ENCODE measurements around the gene TBC1D1. TPM values are rescaled to one million over a fixed set of nuclear protein-coding genes. Genes with fewer than 3 reads are reported as not detected.

Gene TBC1D1
- total RNA-seq, 2 donors from 2014 or later, result 139 to 220 TPM

DNA sequence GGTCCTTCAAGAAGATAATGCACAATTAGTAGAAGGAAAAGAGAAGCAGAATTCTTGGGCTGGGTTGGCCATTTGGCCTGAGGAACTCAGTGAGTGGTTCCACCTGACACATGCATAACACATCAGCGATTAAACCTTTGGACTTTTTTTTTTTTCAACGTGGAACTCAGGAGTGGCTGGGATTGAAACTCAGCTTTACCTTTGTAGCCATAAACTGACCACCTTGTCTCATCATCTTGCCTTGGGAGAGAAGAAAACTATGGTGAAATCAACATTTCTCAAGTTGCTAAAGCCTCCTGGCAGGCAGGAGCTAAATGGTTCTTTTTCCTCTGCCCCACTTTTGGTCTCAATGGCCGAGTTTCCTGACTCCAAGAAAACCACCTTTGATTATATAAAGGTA, 85.6 kb downstream of the TBC1D1 start:
- peaks cover 0 to 34% of the 10 kb centered on the region in 2 donors for H3K4me1 ChIP-seq
- peak overlapping the region; percentile 97 to 99 for H3K27ac ChIP-seq
- no peaks in the 10 kb centered on the region for H3K36me3 ChIP-seq
- no peaks in the 10 kb centered on the region for H3K9me3 ChIP-seq
- DNase-seq (ENCODE audit: low spot score), result no peak
- TF ChIP-seq, protein P1, sequence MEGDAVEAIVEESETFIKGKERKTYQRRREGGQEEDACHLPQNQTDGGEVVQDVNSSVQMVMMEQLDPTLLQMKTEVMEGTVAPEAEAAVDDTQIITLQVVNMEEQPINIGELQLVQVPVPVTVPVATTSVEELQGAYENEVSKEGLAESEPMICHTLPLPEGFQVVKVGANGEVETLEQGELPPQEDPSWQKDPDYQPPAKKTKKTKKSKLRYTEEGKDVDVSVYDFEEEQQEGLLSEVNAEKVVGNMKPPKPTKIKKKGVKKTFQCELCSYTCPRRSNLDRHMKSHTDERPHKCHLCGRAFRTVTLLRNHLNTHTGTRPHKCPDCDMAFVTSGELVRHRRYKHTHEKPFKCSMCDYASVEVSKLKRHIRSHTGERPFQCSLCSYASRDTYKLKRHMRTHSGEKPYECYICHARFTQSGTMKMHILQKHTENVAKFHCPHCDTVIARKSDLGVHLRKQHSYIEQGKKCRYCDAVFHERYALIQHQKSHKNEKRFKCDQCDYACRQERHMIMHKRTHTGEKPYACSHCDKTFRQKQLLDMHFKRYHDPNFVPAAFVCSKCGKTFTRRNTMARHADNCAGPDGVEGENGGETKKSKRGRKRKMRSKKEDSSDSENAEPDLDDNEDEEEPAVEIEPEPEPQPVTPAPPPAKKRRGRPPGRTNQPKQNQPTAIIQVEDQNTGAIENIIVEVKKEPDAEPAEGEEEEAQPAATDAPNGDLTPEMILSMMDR (IDR thresholded peaks at IDR 0.05), result no peak
- no peaks in the 10 kb centered on the region for H3K27me3 ChIP-seq
- H3K4me3 ChIP-seq, result peak overlapping the region; percentile 37 to 92

DNA sequence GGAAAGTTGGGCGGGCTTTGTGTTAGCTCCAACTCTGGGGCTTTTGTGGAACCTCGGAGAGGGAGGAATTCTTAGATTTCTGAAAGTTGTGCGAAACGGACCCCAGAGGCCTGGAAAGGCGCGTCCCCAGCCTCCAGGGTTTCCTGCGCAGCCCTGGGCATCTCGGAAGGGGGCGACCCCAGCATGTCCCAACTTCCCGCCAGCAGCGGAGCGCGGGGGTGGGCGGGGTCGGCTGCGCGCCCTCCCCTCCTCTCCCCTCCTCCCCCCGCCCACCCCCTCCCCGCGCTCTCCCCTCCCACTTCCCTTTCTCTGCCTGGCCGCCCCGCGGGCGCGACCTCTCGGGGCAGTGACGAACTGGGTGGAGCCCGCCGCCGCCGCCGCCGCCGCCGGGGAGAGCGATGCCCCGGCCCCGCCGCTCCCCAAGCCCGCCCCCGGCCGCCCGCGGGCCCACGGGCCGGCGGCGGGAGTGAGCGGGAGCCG, 86.1 kb downstream of the TBC1D1 start:
- H3K4me1 ChIP-seq, result peaks cover 0 to 39% of the 10 kb centered on the region in 2 donors
- H3K27me3 ChIP-seq, result no peaks in the 10 kb centered on the region
- DNase-seq (ENCODE audit: low spot score), result peak; percentile 79
- peak overlapping the region; percentile 97 to 99 for H3K27ac ChIP-seq
- TF ChIP-seq, protein P1 (IDR thresholded peaks at IDR 0.05), result peak in 1 of 2 donors; percentile 41
- no peaks in the 10 kb centered on the region for H3K9me3 ChIP-seq
- peak overlapping the region; percentile 79 to 92 for H3K4me3 ChIP-seq
- no peaks in the 10 kb centered on the region for H3K36me3 ChIP-seq

DNA sequence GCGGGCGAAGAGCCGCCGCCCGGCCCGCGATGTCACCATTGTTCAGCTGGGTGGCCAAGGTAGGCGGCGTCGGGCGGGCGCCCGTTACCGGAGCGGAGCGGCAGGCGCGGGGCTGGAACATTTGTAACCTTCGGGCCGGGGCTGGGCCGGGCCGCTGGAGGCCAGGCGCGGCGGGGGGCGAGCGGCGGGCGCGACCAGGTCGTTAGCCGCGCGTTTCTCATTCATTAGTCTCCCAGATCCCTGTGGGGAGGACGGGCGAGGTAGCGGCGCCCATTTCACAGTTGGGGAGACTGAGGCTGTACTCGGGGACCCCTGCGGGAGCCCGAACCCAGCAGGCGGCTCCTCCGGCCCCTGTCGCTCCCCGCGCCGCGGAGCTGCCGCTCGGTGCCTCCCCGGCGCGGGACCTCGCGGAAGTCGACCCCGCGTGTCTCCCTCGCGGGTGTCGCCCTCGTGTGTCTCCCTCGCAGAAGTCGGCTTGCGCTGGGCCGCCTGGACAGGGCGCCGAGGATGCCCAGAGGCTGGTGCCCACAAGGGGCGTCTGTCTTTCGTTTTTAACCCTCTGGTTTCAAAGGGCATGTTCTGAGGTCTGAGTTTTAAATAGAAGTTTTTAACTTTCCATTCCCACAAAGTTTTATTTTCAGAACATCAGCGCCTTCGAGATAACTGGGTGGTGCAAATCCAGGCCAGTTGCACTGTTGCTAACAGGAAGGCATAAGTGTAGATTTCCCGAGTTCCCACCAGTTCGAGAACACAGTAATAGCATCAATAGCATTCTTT, 86.8 kb downstream of the TBC1D1 start:
- TF ChIP-seq, protein P1 (IDR thresholded peaks at IDR 0.05), result peak; percentile 46 to 86
- peak; percentile 84 for DNase-seq (ENCODE audit: low spot score)
- no peaks in the 10 kb centered on the region for H3K36me3 ChIP-seq
- peak overlapping the region; percentile 79 to 92 for H3K4me3 ChIP-seq
- peaks cover 0 to 45% of the 10 kb centered on the region in 2 donors for H3K4me1 ChIP-seq
- H3K27me3 ChIP-seq, result no peaks in the 10 kb centered on the region
- peak overlapping the region; percentile 97 to 99 for H3K27ac ChIP-seq
- H3K9me3 ChIP-seq, result no peaks in the 10 kb centered on the region

DNA sequence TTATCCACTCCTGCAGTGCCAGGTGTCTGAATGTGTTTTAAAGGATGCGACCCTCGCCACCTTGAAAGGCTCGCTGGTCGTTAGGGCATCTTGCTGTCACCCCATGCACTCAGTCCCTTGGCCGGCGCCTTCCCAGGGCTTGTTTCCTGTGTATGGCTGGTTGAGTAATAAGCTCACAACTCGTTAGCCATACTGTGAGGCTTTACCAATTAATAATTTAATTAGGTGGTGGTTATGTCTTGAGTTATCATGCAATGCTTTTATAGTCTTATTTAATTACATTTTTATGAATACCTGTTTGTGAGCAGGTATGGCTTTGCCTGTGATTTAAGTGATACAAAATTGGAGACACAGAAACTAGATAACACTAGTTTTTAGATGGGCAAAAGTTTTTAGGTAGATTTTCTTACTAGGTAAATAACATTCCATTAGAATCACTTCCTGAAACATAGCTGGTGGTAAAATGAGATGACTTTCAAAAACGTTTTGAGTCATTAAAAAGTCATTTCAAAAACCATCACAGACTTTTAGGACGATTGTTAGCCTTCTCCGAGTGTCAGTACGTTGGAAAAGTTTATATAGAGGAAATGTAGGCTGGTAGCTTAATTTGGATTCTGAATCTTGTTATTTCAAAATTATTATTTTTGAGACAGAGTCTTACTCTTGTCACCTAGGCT, 87.5 kb downstream of the TBC1D1 start:
- peak overlapping the region; percentile 97 to 99 for H3K27ac ChIP-seq
- peak overlapping the region; percentile 79 to 92 for H3K4me3 ChIP-seq
- no peaks in the 10 kb centered on the region for H3K36me3 ChIP-seq
- H3K9me3 ChIP-seq, result no peaks in the 10 kb centered on the region
- TF ChIP-seq, protein P1 (IDR thresholded peaks at IDR 0.05), result no peak
- DNase-seq (ENCODE audit: low spot score), result peak; percentile 68
- peaks cover 0 to 53% of the 10 kb centered on the region in 2 donors for H3K4me1 ChIP-seq
- no peaks in the 10 kb centered on the region for H3K27me3 ChIP-seq

DNA sequence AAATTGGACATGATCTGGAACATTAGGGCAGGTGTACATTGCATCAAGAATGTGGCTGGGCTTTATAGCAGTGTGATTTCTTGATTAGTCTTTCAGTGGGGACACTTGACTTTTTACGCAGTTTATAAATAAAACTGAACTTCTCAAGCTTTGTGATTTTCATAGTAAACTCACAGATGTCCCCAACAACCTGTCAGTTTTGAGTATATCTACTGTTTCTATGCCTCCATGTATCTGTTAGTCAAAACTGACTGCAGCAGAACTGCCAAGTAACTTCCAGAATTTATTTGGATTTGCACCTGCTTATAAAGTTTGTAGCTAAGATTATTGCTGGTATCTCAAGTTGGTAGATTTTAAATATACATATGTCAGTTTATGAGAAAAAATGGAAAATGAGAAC, 89.4 kb downstream of the TBC1D1 start:
- DNase-seq (ENCODE audit: low spot score), result no peak
- H3K36me3 ChIP-seq, result no peaks in the 10 kb centered on the region
- H3K4me1 ChIP-seq, result peaks cover 0 to 53% of the 10 kb centered on the region in 2 donors
- no peak overlapping the region for H3K4me3 ChIP-seq
- TF ChIP-seq, protein P1 (IDR thresholded peaks at IDR 0.05), result no peak
- H3K27me3 ChIP-seq, result no peaks in the 10 kb centered on the region
- no peaks in the 10 kb centered on the region for H3K9me3 ChIP-seq
- no peak overlapping the region for H3K27ac ChIP-seq
